ENCODE results near the gene KLHL12.

The KLHL12 gene

DNA sequence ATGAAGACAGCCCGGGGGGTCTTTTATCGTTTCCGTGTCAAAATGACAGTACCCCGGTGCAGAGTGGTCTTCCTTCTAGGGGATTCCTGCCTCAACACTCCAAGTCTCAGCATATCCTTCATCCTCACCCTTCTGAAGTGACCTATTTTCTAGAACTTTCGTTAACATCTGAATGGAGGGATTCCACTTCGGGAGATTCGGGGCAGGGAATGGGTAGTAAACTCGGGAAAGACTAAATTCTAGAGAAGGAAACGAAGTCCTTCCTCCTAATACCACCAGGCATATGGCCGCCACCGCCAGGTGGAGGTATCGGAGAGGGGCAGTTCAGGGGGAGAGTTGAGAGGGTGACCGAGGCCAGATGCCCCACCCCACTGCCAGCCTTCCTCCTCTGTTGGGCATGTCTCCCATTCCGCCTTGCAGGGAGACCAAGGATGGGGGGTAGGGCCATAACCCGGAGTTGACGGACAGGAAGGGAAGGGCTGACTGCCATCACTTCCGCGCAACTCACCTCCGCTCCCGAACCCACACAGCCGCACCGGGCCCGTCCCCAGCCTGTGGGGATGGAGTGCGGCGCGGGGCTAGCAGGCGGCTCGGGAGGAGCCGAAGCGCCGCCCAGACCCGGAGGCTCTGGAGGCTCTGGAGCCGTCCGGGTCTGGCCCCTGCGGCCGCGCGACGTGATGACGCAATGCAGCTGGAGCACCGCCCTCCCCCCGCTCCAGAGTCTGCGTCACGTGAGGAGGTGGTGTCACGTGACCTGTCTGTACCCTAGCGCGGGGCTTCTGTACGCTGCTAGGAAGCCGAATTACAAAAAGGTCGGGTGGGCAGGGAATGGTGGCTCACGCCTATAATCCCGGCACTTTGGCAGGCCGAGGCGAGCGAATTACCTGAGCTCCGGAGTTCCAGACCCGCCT, at the start of gene KLHL12:
KLHL12 (minus strand) TSS at position 654 of the 911 bp plus-strand sequence. CDS start 2,072 bp downstream, outside the sequence.
- Histone ChIP-seq H3K4me3 (ENCODE audit: severe bottlenecking) (peak within 1 kb of the TSS; percentile 86), H3K27ac (ENCODE audit: poor library complexity, severe bottlenecking) (peak within 1 kb of the TSS; percentile 75), H3K9me3 (ENCODE audit: severe bottlenecking) (no peaks in the 10 kb centered on the region), H3K36me3 (ENCODE audit: low read depth) (peaks cover 28% of the 10 kb centered on the region), H3K4me1 (ENCODE audit: insufficient read depth, poor library complexity, severe bottlenecking) (peaks cover 13% of the 10 kb centered on the region), H3K27me3 (ENCODE audit: insufficient read depth, poor library complexity, severe bottlenecking) (no peaks in the 10 kb centered on the region)
- peak; percentile 94 for DNase-seq (ENCODE audit: low spot score)
- TF ChIP-seq, protein P1, sequence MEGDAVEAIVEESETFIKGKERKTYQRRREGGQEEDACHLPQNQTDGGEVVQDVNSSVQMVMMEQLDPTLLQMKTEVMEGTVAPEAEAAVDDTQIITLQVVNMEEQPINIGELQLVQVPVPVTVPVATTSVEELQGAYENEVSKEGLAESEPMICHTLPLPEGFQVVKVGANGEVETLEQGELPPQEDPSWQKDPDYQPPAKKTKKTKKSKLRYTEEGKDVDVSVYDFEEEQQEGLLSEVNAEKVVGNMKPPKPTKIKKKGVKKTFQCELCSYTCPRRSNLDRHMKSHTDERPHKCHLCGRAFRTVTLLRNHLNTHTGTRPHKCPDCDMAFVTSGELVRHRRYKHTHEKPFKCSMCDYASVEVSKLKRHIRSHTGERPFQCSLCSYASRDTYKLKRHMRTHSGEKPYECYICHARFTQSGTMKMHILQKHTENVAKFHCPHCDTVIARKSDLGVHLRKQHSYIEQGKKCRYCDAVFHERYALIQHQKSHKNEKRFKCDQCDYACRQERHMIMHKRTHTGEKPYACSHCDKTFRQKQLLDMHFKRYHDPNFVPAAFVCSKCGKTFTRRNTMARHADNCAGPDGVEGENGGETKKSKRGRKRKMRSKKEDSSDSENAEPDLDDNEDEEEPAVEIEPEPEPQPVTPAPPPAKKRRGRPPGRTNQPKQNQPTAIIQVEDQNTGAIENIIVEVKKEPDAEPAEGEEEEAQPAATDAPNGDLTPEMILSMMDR (IDR thresholded peaks at IDR 0.05; ENCODE audit: poor library complexity, severe bottlenecking) = peak; percentile 75
- ATAC-seq (ENCODE audit: low read depth) = peak; percentile 97

DNA sequence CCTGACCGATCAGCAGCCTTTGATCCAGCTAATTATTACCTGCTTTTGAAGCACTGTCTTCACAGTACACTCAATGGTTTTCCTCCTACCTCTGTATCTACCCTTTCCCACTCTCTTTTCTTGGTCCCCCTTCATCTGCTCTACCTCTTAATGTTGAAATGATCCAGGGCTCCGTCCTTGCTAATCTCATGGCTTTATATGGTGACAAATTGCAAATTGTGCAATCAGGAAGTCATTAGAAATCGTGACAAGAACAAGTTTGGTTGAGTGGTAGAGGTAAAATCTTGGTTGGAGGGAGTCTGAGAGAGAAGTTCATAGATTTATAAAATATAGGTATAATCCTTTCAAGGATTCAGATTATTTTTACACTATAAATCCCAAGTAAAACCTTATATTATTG, 49.6 kb upstream of the KLHL12 start:
- no peak overlapping the region for H3K4me3 ChIP-seq (ENCODE audit: severe bottlenecking)
- TF ChIP-seq, protein P1 (IDR thresholded peaks at IDR 0.05; ENCODE audit: poor library complexity, severe bottlenecking) = no peak
- no peak for ATAC-seq (ENCODE audit: low read depth)
- H3K27ac ChIP-seq (ENCODE audit: poor library complexity, severe bottlenecking) = no peak overlapping the region
- no peaks in the 10 kb centered on the region for H3K36me3 ChIP-seq (ENCODE audit: low read depth)
- H3K9me3 ChIP-seq (ENCODE audit: severe bottlenecking) = no peaks in the 10 kb centered on the region
- no peaks in the 10 kb centered on the region for H3K27me3 ChIP-seq (ENCODE audit: insufficient read depth, poor library complexity, severe bottlenecking)
- no peaks in the 10 kb centered on the region for H3K4me1 ChIP-seq (ENCODE audit: insufficient read depth, poor library complexity, severe bottlenecking)
- no peak for DNase-seq (ENCODE audit: low spot score)

GRCh38 chr1:202974856-202975255, 47.8 kb upstream of the KLHL12 start:
- H3K4me1 ChIP-seq (ENCODE audit: insufficient read depth, poor library complexity, severe bottlenecking) = no peaks in the 10 kb centered on the region
- H3K9me3 ChIP-seq (ENCODE audit: severe bottlenecking) = no peaks in the 10 kb centered on the region
- H3K4me3 ChIP-seq (ENCODE audit: severe bottlenecking) = no peak overlapping the region
- no peaks in the 10 kb centered on the region for H3K36me3 ChIP-seq (ENCODE audit: low read depth)
- no peaks in the 10 kb centered on the region for H3K27me3 ChIP-seq (ENCODE audit: insufficient read depth, poor library complexity, severe bottlenecking)
- TF ChIP-seq, protein P1 (IDR thresholded peaks at IDR 0.05; ENCODE audit: poor library complexity, severe bottlenecking) = no peak
- DNase-seq (ENCODE audit: low spot score) (no peak), ATAC-seq (ENCODE audit: low read depth) (no peak)
- no peak overlapping the region for H3K27ac ChIP-seq (ENCODE audit: poor library complexity, severe bottlenecking)

DNA sequence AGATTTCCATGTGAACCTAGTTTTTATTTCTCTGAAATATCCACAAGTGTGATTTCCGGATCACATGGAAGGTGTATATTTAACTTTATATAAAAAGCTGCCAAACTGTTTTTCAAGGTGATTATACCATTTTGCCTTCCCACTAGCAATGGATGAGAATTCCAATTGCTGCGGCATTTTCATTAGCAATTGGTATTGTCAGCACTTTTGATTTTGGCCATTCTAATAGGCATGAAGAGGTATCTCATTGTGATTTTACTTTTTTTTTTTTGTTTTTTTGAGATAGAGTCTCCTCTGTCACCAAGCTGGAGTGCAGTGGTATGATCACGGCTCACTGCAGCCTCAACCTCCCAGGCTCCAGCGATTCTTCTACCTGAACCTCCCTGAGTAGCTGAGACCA, 45.0 kb upstream of the KLHL12 start:
- TF ChIP-seq, protein P1 (IDR thresholded peaks at IDR 0.05; ENCODE audit: poor library complexity, severe bottlenecking) = no peak
- DNase-seq (ENCODE audit: low spot score) = no peak
- H3K36me3 ChIP-seq (ENCODE audit: low read depth) = no peaks in the 10 kb centered on the region
- H3K27me3 ChIP-seq (ENCODE audit: insufficient read depth, poor library complexity, severe bottlenecking) = no peaks in the 10 kb centered on the region
- H3K4me1 ChIP-seq (ENCODE audit: insufficient read depth, poor library complexity, severe bottlenecking) = no peaks in the 10 kb centered on the region
- H3K9me3 ChIP-seq (ENCODE audit: severe bottlenecking) = no peaks in the 10 kb centered on the region
- H3K4me3 ChIP-seq (ENCODE audit: severe bottlenecking) = no peak overlapping the region
- ATAC-seq (ENCODE audit: low read depth) = no peak
- H3K27ac ChIP-seq (ENCODE audit: poor library complexity, severe bottlenecking) = no peak overlapping the region

DNA sequence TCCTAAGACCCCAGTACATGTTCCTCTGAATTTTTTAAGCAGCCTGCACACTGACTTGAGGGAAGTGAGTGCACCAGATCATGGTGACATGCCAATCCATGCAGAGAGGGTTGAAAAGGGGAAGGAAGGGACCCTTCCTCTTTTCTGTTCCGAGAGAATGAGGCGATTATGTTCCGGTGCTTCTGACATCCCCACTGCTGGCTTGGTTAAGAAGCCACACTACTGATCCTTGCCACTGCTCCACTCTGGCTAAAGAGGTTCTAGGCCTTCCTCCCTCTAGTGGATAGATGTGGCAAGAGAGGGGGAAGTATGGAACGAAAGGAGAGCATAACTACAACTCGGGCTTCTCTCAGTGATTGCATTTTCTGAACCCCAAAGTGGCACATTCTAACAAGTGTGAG, 41.9 kb upstream of the KLHL12 start:
- H3K27me3 ChIP-seq (ENCODE audit: insufficient read depth, poor library complexity, severe bottlenecking) = no peaks in the 10 kb centered on the region
- no peaks in the 10 kb centered on the region for H3K9me3 ChIP-seq (ENCODE audit: severe bottlenecking)
- DNase-seq (ENCODE audit: low spot score) (no peak), ATAC-seq (ENCODE audit: low read depth) (peak; percentile 75)
- peaks cover 10% of the 10 kb centered on the region for H3K36me3 ChIP-seq (ENCODE audit: low read depth)
- no peak overlapping the region for H3K4me3 ChIP-seq (ENCODE audit: severe bottlenecking)
- peaks cover 14% of the 10 kb centered on the region for H3K4me1 ChIP-seq (ENCODE audit: insufficient read depth, poor library complexity, severe bottlenecking)
- no peak overlapping the region for H3K27ac ChIP-seq (ENCODE audit: poor library complexity, severe bottlenecking)
- TF ChIP-seq, protein P1 (IDR thresholded peaks at IDR 0.05; ENCODE audit: poor library complexity, severe bottlenecking) = peak; percentile 77
